MCF 10A (cell line): Measurements from ENCODE around the gene RIMS3. TPM values are rescaled to one million over a fixed set of nuclear protein-coding genes. Genes with fewer than 3 reads are reported as not detected.

Experiments used
- BruUV-seq: library from RNA; stranded (reverse); fragments of 400-500 nt; replicated peaks from 2 replicates; lab custom pipeline; 2021; lab: Mats Ljungman, UMichigan
- CTCF ChIA-PET: fragments of 300-600 bp; sonication (Branson Sonifier 250); formaldehyde crosslinking; extraction: SDS; loops from one replicate; lab custom pipeline; 2021; ENCODE audit warnings: antibody characterized with exemption, inconsistent platforms; lab: Yijun Ruan, JAX
- POLR2A ChIA-PET: fragments of 300-600, 350-650 bp; sonication (Branson Sonifier 250); formaldehyde crosslinking; extraction: SDS; loops from one replicate; lab custom pipeline; 2020; ENCODE audit warnings: antibody characterized with exemption, inconsistent platforms; lab: Yijun Ruan, JAX
- DNase-seq: peaks from one replicate; pipeline ENCODE4 v3.0.0-alpha.2; 2018; ENCODE audit not compliant: unreplicated experiment
- H3K27ac Mint-ChIP-seq: one replicate; pipeline ENCODE4 v1.8.0; 2022; ENCODE audit warnings: mild to moderate bottlenecking, low read depth, mixed read lengths; ENCODE audit not compliant: unreplicated experiment
- H3K27me3 Mint-ChIP-seq: one replicate; pipeline ENCODE4 v1.8.0; 2022; ENCODE audit warnings: mixed read lengths; ENCODE audit not compliant: insufficient read depth, unreplicated experiment
- H3K36me3 Mint-ChIP-seq: one replicate; pipeline ENCODE4 v1.8.0; 2022; ENCODE audit warnings: mild to moderate bottlenecking, moderate library complexity, mixed read lengths; ENCODE audit not compliant: insufficient read depth, unreplicated experiment
- H3K4me1 Mint-ChIP-seq: one replicate; pipeline ENCODE4 v1.8.0; 2022; ENCODE audit warnings: mixed read lengths; ENCODE audit not compliant: insufficient read depth, unreplicated experiment
- H3K4me3 Mint-ChIP-seq: one replicate; pipeline ENCODE4 v1.8.0; 2022; ENCODE audit warnings: mild to moderate bottlenecking, moderate library complexity, mixed read lengths; ENCODE audit not compliant: unreplicated experiment
- H3K9me3 Mint-ChIP-seq: one replicate; pipeline ENCODE4 v1.8.0; 2022; ENCODE audit warnings: mixed read lengths; ENCODE audit not compliant: unreplicated experiment
- intact Hi-C: fragments of 100-400 bp; cut with micrococcal nuclease; formaldehyde crosslinking; loops from 2 replicates; pipeline ENCODE4 v1.14.1; 2022
- total RNA-seq: library from RNA; stranded (reverse); gene quantifications from 2 replicates; pipeline ENCODE4 v1.2.3, GENCODE V29; 2022
- TF ChIP-seq, protein P1 (sequence below): fragments of 200-600 bp; IDR thresholded peaks from one replicate; pipeline ENCODE4 v1.8.0; 2022; ENCODE audit warnings: antibody characterized with exemption, mild to moderate bottlenecking; ENCODE audit not compliant: unreplicated experiment

RIMS3 gene
- total RNA-seq, 1 experiment from 2014 or later = 0.58 TPM

DNA sequence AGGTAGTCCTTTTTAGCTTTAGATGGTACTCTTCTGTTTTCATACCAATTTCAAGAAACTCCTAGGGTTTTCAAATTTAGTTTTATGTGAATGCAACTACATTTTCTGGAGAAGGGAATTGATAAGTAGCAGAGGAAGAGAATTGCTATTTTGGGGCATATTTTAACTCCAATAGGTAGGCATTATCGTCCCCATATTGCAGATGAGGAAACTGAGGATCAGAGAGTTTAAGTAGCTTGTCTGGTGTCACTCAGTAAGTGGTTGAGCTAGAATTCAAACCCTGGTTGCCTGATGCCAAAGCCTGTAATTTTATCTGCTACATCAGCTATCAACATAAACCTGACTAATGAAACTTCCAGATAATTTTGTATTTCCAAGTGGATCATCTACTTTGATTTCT lies 27.9 kb upstream of the RIMS3 start:
- ChIA-PET POLR2A (interaction anchor here (0.6 to 18.2 kb wide), 14 partner anchors 9 to 416 kb away, joined by 3 to 633 read pairs (median 4); no protein-coding TSS in a partner anchor), CTCF (interaction anchor here (0.6 to 2.1 kb wide), 2 partner anchors 13 to 155 kb away, joined by 3 to 8 read pairs; no protein-coding TSS in a partner anchor)
- peaks cover 17% of the 10 kb centered on the region for H3K36me3 Mint-ChIP-seq
- intact Hi-C loops = loop anchor here (2.0 kb wide), 1 partner anchor 17 kb away; no protein-coding TSS in a partner anchor
- BruUV-seq = no TSS peak
- peak overlapping the region; percentile 44 for H3K27ac Mint-ChIP-seq
- H3K9me3 Mint-ChIP-seq = no peaks in the 10 kb centered on the region
- H3K27me3 Mint-ChIP-seq = no peaks in the 10 kb centered on the region
- TF ChIP-seq, protein P1, sequence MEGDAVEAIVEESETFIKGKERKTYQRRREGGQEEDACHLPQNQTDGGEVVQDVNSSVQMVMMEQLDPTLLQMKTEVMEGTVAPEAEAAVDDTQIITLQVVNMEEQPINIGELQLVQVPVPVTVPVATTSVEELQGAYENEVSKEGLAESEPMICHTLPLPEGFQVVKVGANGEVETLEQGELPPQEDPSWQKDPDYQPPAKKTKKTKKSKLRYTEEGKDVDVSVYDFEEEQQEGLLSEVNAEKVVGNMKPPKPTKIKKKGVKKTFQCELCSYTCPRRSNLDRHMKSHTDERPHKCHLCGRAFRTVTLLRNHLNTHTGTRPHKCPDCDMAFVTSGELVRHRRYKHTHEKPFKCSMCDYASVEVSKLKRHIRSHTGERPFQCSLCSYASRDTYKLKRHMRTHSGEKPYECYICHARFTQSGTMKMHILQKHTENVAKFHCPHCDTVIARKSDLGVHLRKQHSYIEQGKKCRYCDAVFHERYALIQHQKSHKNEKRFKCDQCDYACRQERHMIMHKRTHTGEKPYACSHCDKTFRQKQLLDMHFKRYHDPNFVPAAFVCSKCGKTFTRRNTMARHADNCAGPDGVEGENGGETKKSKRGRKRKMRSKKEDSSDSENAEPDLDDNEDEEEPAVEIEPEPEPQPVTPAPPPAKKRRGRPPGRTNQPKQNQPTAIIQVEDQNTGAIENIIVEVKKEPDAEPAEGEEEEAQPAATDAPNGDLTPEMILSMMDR = no peak
- H3K4me3 Mint-ChIP-seq = peak overlapping the region; percentile 75
- H3K4me1 Mint-ChIP-seq = peaks cover 26% of the 10 kb centered on the region
- DNase-seq = no peak

DNA sequence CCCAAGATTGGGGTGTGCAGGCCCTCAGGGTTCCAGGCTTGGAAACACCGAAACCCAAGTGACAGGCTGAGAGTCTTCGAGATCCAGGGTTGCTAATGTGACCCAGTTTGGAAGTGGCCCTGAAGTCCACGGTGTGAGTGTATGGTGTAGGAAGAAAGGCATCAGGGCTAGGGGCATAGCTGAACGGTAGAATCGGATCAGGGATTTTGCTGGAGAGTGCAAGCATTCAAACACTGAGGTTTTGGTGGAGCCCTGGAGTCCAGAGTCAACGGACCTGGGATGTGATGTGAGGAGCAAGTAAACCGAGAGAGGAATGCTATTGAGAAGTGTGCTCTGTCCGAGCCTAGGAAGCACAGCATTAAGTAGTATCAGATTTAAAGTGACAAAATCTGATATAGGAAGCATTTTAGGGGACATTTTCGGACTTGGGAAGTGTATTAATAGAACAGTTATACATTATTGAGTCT lies 27.0 kb upstream of the RIMS3 start:
- peaks cover 26% of the 10 kb centered on the region for H3K4me1 Mint-ChIP-seq
- H3K36me3 Mint-ChIP-seq = peaks cover 17% of the 10 kb centered on the region
- intact Hi-C loops = loop anchor here (2.0 kb wide), 1 partner anchor 18 kb away; no protein-coding TSS in a partner anchor
- peak overlapping the region; percentile 75 for H3K4me3 Mint-ChIP-seq
- ChIA-PET CTCF (interaction anchor here (0.6 to 2.1 kb wide), 6 partner anchors 12 to 51 kb away, joined by 3 to 8 read pairs (median 4); no protein-coding TSS in a partner anchor), POLR2A (interaction anchor here (0.7 to 18.2 kb wide), 22 partner anchors 11 to 417 kb away, joined by 3 to 633 read pairs (median 6); partner anchors contain the start of genes CTPS1, RIMS3 and ZFP69B)
- no peak for DNase-seq
- no peaks in the 10 kb centered on the region for H3K27me3 Mint-ChIP-seq
- TF ChIP-seq, protein P1 = no peak
- no peaks in the 10 kb centered on the region for H3K9me3 Mint-ChIP-seq
- peak overlapping the region; percentile 44 for H3K27ac Mint-ChIP-seq
- TSS peak; percentile 41 for BruUV-seq

DNA sequence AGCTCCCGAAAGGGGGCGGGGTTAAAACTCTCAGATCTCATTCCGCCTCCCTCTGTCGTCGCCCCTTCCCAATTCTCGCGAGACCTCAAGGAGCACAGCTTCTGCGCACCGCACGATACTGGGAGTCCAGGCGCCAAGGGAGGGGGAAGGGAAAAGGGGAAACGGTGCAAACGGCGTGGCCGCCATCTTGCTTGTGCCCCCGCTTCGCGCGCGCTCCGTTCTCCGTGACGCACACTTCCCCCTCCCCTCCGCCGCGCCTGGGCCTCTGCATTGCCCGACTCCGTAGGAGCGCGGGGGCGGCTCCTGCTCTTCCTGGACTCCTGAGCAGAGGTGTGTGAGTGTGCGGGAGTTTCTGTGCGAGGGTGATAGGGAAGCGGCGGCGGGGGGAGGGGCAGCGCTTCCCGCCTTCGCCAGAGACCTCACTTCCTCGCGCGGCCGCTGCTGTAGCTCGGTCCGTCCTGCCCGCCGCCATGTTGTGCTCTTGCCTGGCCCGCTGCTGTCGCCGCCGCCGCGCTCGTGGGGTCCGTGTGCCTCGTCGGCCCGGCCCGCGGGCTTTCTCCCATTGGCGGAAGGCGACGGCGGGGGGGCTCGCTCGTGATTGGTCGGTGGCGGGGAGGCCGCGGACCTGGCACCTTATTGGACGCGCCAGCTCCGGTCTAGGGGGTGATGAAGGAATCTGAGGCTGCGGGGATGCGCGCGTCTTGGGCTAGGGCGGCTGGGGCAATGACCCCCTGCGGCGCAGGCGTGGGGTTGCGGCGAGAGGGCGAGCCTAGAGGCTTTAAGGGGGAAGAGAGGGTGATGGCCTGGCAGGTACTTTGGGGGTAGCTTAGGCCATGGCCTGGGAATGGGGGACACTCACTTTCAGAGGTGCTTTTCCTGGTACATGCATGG lies 26.3 kb upstream of the RIMS3 start, which contains the start of gene NFYC:
Gene NFYC (plus strand): TSS at position 167 of the 891 bp plus-strand sequence. CDS start 47,140 bp downstream, outside the sequence.
- Mint-ChIP-seq H3K27me3 (no peaks in the 10 kb centered on the region), H3K4me3 (peak within 1 kb of the TSS; percentile 75), H3K9me3 (no peaks in the 10 kb centered on the region), H3K27ac (peak within 1 kb of the TSS; percentile 44), H3K36me3 (peaks cover 19% of the 10 kb centered on the region), H3K4me1 (peaks cover 22% of the 10 kb centered on the region)
- intact Hi-C loops = loop anchor here (2.0 kb wide), 1 partner anchor 19 kb away; no protein-coding TSS in a partner anchor
- CTCF ChIA-PET = interaction anchor here (0.6 to 3.4 kb wide), 17 partner anchors 9 to 793 kb away, joined by 3 to 19 read pairs (median 4); partner anchors contain the start of gene EDN2
- TF ChIP-seq, protein P1 = no peak
- POLR2A ChIA-PET = interaction anchor here (0.6 to 18.2 kb wide), 31 partner anchors 11 to 976 kb away, joined by 3 to 633 read pairs (median 6); partner anchors contain the start of genes CITED4, CTPS1, RIMS3 and SMAP2
- no TSS peak for BruUV-seq
- peak; percentile 100 for DNase-seq
